ENCODE results near the gene JAKMIP3.

Gene JAKMIP3

GRCh38 chr10:132068431-132069121, 2.8 kb downstream of the JAKMIP3 start:
- Histone ChIP-seq H3K9me3 (ENCODE audit: severe bottlenecking) (no peaks in the 10 kb centered on the region), H3K36me3 (no peaks in the 10 kb centered on the region), H3K27me3 (ENCODE audit: insufficient read depth, low read depth, severe bottlenecking) (no peaks in the 10 kb centered on the region), H3K4me3 (ENCODE audit: low read depth, low read length) (no peak overlapping the region), H3K27ac (no peak overlapping the region)
- no peak for DNase-seq
- TF ChIP-seq, protein P1, sequence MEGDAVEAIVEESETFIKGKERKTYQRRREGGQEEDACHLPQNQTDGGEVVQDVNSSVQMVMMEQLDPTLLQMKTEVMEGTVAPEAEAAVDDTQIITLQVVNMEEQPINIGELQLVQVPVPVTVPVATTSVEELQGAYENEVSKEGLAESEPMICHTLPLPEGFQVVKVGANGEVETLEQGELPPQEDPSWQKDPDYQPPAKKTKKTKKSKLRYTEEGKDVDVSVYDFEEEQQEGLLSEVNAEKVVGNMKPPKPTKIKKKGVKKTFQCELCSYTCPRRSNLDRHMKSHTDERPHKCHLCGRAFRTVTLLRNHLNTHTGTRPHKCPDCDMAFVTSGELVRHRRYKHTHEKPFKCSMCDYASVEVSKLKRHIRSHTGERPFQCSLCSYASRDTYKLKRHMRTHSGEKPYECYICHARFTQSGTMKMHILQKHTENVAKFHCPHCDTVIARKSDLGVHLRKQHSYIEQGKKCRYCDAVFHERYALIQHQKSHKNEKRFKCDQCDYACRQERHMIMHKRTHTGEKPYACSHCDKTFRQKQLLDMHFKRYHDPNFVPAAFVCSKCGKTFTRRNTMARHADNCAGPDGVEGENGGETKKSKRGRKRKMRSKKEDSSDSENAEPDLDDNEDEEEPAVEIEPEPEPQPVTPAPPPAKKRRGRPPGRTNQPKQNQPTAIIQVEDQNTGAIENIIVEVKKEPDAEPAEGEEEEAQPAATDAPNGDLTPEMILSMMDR (IDR thresholded peaks at IDR 0.05; ENCODE audit: low read depth, low read length): no peak

DNA sequence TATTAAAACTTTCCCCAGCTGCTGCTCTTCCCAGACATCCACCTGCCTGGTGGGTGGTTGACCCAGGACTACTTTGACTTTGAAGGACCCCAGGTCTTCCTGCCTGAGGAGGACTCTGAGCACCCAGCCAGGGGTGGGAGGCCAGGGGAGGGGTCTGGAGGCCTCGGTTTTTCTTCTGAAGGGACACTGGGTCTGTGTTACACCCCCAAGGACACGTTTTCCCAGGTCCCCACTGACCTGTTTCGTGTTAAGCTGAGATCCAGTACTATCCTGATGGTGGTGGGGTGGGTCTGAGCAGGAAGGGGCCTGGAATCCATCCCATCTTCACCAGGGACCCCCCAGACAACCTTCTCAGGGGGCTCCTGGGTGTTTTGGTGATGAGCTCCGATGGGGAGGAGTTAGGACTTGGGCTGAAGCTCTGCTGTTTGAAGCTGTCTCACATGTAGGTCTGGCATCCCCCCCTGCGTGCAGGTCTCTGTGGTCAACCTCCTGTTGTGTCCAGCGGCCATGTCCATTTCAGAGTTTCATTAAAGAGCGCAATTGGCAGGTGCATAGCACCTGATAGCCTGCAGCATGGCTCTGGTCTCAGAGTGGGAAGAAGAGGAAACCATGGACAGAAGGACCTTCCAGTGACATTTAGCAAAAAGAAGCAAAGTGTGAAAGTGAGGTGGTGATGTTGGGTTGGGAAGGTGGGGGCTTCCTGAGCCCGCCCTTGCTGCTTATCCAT, 3.5 kb downstream of the JAKMIP3 start:
- TF ChIP-seq, protein P1 (IDR thresholded peaks at IDR 0.05; ENCODE audit: low read depth, low read length): no peak
- no peaks in the 10 kb centered on the region for H3K27me3 ChIP-seq (ENCODE audit: insufficient read depth, low read depth, severe bottlenecking)

GRCh38 chr10:132069849-132070182, 4.1 kb downstream of the JAKMIP3 start:
- Histone ChIP-seq H3K27ac (no peak overlapping the region), H3K36me3 (no peaks in the 10 kb centered on the region), H3K4me3 (ENCODE audit: low read depth, low read length) (no peak overlapping the region), H3K27me3 (ENCODE audit: insufficient read depth, low read depth, severe bottlenecking) (no peaks in the 10 kb centered on the region), H3K9me3 (ENCODE audit: severe bottlenecking) (no peaks in the 10 kb centered on the region)
- TF ChIP-seq, protein P1 (IDR thresholded peaks at IDR 0.05; ENCODE audit: low read depth, low read length): no peak
- no peak for DNase-seq

More for the DNA sequence above, 3.5 kb downstream of the JAKMIP3 start:
- no peak for DNase-seq
- H3K4me3 ChIP-seq (ENCODE audit: low read depth, low read length): no peak overlapping the region
- H3K36me3 ChIP-seq: no peaks in the 10 kb centered on the region
- H3K9me3 ChIP-seq (ENCODE audit: severe bottlenecking): no peaks in the 10 kb centered on the region
- H3K27ac ChIP-seq: no peak overlapping the region

DNA sequence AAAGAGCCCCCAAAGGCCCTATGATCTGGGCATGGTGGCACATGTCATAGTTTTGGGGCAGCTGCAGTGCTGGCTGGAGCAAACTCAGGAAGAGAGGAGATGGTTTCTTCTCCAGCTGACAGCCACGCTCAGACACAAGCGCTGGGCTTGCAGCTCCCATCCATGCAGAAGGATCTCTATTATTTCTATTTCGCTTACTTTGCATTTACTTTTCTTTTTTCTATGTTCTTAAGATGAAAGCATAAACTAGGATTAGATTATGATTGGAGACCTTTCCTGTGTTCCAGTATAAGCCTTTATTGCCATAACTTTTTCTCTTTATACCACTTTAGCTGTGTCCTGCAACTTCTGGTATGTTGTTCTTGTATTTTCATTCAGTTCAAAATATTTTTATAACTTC, 5.0 kb downstream of the JAKMIP3 start:
- TF ChIP-seq, protein P1 (IDR thresholded peaks at IDR 0.05; ENCODE audit: low read depth, low read length): no peak
- no peak overlapping the region for H3K27ac ChIP-seq
- no peaks in the 10 kb centered on the region for H3K36me3 ChIP-seq
- DNase-seq: no peak
- H3K9me3 ChIP-seq (ENCODE audit: severe bottlenecking): no peaks in the 10 kb centered on the region
- no peaks in the 10 kb centered on the region for H3K27me3 ChIP-seq (ENCODE audit: insufficient read depth, low read depth, severe bottlenecking)
- no peak overlapping the region for H3K4me3 ChIP-seq (ENCODE audit: low read depth, low read length)

DNA sequence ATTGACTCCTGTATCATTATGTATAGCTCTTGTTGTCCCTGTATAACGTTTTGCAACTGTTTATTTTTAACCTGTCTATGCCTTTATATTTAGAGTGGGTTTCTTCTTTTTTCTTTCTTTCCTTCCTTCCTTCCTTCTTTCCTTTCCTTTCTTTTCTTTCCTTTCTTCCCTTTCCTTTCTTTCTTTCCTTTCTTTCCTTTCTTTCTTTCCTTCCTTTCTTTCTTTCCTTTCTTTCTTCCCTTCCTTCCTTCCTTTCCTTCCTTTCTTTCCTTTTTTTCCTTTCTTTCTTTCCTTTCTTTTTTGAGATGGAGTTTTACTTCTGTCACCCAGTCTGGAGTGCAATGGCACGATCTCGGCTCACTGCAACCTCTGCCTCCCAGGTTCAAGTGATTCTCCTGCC, 5.9 kb downstream of the JAKMIP3 start:
- H3K9me3 ChIP-seq (ENCODE audit: severe bottlenecking): no peaks in the 10 kb centered on the region
- DNase-seq: no peak
- H3K36me3 ChIP-seq: no peaks in the 10 kb centered on the region
- no peaks in the 10 kb centered on the region for H3K27me3 ChIP-seq (ENCODE audit: insufficient read depth, low read depth, severe bottlenecking)
- H3K27ac ChIP-seq: no peak overlapping the region
- H3K4me3 ChIP-seq (ENCODE audit: low read depth, low read length): no peak overlapping the region
- TF ChIP-seq, protein P1 (IDR thresholded peaks at IDR 0.05; ENCODE audit: low read depth, low read length): no peak
